Fibroblast of lung (primary cell): ENCODE measurements around the gene MED10.

Source experiments
- CTCF ChIP-seq, 2 donors: IDR thresholded peaks in 1 of 2; conservative IDR thresholded peaks in 1 of 2; 1 replicate in 1 of 2; 2 replicates in 1 of 2; pipeline ENCODE4 v1.5.1; 2011 to 2012; ENCODE audit warnings: low read length in 2 of 2, control low read depth in 1 of 2, inconsistent platforms in 1 of 2, low read depth in 1 of 2, mild to moderate bottlenecking in 1 of 2
- EZH2 ChIP-seq: IDR thresholded peaks from 2 replicates; pipeline ENCODE4 v1.5.1; 2012; ENCODE audit warnings: low read length, control low read depth, mild to moderate bottlenecking; ENCODE audit errors: missing control alignments

GRCh38 chr5:6399980-6400910, 21.9 kb upstream of the MED10 start:
- TF ChIP-seq CTCF (conservative IDR thresholded peaks at IDR 0.05 in 1 of 2, IDR thresholded peaks at IDR 0.05 in 1 of 2; ENCODE audit: low read depth in 1 of 2, low read length in 2 of 2) (no peak), EZH2 (no peak)
